ENCODE results near the gene UBE2E3.
"Not testable (repeated sequence)": the region's sequence is repeated elsewhere in the genome, so short reads cannot be mapped to it uniquely, and the experiment has no call there.

UBE2E3 gene

DNA sequence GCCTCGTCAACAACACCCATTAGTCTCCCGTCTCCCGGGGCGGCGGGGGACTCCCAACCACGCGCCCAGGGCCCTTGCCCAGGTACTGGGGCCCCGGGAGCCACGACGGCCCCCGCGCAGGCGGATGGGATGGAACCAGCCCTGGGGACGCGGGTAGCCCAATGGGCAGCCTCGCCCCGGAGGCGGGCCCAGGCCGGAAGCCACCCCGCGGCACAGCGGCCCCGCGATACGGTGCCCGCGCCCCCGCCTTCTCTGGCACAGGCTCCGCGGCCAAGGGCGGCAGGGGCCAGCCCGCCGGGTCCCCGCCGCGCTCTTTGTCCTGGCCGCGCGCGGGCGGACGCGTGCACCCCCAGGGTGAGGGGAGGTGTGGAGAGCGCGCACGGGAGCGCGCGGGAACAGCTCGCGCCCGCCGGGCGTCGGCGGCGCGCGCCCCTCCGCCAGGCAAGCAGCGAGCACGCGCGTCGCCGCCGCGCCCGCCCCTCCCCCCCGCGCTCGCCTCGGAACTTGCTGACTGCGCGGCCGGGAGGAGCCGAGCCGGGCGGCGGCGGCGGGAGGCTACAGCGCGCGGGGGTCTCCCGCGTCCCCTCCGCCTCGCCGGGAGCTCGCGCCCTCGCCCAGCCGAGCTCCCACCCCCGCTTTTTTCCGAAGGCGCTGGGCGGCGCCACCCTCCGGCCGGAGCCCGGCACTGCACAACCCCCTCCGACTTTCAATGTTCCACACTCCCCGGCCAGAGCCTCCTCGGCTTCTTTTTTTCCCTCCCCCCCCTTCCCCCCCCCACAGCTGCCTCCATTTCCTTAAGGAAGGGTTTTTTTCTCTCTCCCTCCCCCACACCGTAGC lies at the start of gene UBE2E3:
Gene UBE2E3, plus strand, starts transcription at position 500 of the 837 bp plus-strand sequence. CDS start 1,438 bp downstream, outside the sequence.
- in situ Hi-C loops (cut with HindIII; ENCODE audit: low sequenced_read_pairs), result no loop called here
- TF ChIP-seq, protein P1, sequence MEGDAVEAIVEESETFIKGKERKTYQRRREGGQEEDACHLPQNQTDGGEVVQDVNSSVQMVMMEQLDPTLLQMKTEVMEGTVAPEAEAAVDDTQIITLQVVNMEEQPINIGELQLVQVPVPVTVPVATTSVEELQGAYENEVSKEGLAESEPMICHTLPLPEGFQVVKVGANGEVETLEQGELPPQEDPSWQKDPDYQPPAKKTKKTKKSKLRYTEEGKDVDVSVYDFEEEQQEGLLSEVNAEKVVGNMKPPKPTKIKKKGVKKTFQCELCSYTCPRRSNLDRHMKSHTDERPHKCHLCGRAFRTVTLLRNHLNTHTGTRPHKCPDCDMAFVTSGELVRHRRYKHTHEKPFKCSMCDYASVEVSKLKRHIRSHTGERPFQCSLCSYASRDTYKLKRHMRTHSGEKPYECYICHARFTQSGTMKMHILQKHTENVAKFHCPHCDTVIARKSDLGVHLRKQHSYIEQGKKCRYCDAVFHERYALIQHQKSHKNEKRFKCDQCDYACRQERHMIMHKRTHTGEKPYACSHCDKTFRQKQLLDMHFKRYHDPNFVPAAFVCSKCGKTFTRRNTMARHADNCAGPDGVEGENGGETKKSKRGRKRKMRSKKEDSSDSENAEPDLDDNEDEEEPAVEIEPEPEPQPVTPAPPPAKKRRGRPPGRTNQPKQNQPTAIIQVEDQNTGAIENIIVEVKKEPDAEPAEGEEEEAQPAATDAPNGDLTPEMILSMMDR (IDR thresholded peaks at IDR 0.05; ENCODE audit: low read depth, low read length), result peak; percentile 78
- peak; percentile 89 for DNase-seq (ENCODE audit: low read depth, low spot score)
- H3K4me3 ChIP-seq (ENCODE audit: low read depth, low read length), result peak within 1 kb of the TSS; percentile 94

DNA sequence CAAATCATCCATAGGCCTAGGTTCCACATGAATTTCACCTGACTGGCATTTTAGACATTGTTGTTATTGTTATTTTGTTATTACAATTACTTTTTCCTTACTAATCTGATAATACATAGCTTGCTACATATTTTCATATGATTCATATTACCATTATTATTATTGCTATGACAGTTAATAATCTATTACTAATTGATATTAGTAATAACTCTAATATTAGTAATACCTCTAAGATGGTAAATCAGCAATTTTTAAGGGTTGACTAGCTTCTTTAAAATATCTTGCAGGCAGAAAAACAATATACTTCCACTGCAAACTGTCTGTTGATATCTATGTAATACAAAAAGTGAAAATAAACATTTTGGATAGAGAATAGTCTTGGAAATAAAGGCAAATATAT lies 48.6 kb upstream of the UBE2E3 start:
- DNase-seq (ENCODE audit: low read depth, low spot score), result no peak
- TF ChIP-seq, protein P1 (IDR thresholded peaks at IDR 0.05; ENCODE audit: low read depth, low read length), result no peak
- in situ Hi-C loops (cut with HindIII; ENCODE audit: low sequenced_read_pairs), result no loop called here
- H3K4me3 ChIP-seq (ENCODE audit: low read depth, low read length), result no peak overlapping the region

DNA sequence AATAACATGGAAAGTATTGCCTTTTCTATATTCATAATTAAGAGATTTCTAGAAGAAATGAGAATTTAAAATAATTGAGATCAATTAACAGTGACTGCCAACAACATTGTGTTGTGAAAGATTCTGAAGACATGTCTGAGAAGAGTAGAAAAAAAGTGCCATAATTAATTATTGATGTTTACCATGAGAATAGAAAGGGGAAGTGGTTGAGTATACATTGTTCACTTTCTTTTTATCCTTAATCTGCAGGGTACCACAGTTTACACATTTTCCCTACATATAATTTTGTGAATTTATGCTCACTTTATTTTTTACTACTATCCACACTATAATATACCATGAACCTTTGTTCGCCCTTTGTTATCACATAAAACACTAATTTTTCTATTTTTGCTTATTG lies 47.1 kb upstream of the UBE2E3 start:
- no peak overlapping the region for H3K4me3 ChIP-seq (ENCODE audit: low read depth, low read length)
- in situ Hi-C loops (cut with HindIII; ENCODE audit: low sequenced_read_pairs), result no loop called here
- no peak for DNase-seq (ENCODE audit: low read depth, low spot score)
- TF ChIP-seq, protein P1 (IDR thresholded peaks at IDR 0.05; ENCODE audit: low read depth, low read length), result no peak

DNA sequence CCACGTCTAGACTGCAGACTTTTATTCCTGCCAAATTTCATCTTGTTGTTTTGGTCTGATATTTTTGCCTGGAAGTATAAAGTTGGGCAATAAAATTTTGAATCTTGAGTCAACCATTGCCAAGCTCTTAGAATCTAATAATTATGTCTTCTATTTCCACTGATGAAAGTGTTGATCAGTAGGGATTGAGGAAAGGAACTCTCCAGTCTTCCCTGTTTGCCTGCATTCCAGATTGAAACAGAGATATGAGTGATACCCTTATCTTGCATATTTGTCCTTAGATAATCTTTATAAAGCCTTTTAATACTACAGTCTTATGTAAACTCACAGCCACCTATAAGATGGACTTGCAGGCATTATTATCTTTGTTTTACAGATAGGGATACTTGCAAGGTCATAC lies 45.5 kb upstream of the UBE2E3 start:
- no peak for DNase-seq (ENCODE audit: low read depth, low spot score)
- TF ChIP-seq, protein P1 (IDR thresholded peaks at IDR 0.05; ENCODE audit: low read depth, low read length), result no peak
- in situ Hi-C loops (cut with HindIII; ENCODE audit: low sequenced_read_pairs), result no loop called here
- no peak overlapping the region for H3K4me3 ChIP-seq (ENCODE audit: low read depth, low read length)

DNA sequence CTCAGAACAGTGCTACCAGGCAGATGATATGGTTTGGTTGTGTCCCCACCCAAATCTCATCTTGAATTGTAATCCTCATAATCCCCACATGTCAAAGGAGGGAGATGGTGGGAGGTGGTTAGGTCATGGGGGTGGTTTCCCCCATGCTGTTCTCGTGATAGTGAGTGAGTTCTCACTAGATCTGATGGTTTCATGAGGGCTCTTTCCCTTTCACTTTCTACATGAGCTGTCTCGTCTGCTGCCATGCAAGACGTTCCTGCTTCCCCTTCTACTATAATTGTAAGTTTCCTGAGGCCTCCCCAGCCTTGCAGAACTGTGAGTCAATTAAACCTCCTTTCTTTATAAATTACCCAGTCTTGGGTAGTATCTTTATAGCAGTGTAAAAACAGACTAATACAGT lies 42.9 kb upstream of the UBE2E3 start:
- DNase-seq (ENCODE audit: low read depth, low spot score); H3K4me3 ChIP-seq (ENCODE audit: low read depth, low read length); in situ Hi-C loops (cut with HindIII; ENCODE audit: low sequenced_read_pairs): not testable (repeated sequence)

DNA sequence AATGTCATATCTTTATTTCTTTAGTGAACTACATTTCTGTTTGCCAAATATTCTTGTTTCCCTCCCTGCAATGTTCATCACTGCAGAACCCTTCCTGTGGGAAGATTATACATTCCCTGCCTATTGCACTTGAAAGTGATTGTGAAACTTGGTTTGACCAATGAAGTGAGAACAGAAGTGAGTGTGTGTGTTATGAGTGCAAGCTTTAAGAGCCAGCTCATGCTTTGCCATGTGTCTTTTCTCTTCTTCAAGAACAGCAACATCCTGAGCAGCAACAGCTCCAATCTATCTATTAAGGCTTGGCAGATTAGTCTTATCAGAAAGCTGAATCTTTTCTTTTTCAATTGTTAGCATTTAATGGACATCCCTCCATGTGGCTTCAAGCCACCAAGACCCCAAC lies 42.0 kb upstream of the UBE2E3 start:
- TF ChIP-seq, protein P1 (IDR thresholded peaks at IDR 0.05; ENCODE audit: low read depth, low read length), result no peak
- peak; percentile 5 for DNase-seq (ENCODE audit: low read depth, low spot score)
- H3K4me3 ChIP-seq (ENCODE audit: low read depth, low read length), result no peak overlapping the region
- in situ Hi-C loops (cut with HindIII; ENCODE audit: low sequenced_read_pairs), result no loop called here

DNA sequence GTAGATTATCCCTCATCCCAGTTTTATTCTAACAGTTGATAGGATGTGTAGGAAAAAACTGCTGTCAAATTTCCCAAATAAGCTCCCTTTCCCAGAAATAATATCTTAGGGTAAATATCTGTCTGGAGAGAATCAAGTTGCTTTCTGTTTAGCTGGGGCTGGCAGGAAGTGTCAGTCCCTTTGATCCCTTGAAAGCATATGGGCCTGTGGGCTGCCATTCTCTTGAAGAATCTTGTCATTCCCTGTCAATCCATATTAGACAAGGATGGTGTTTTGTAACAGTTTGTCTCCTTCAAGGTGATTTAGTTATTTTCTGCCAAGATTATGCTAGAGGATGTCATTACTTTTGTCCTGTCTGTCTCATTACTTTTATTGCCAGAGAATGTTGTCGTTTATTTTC lies 37.1 kb upstream of the UBE2E3 start:
- TF ChIP-seq, protein P1 (IDR thresholded peaks at IDR 0.05; ENCODE audit: low read depth, low read length), result no peak
- no peak for DNase-seq (ENCODE audit: low read depth, low spot score)
- in situ Hi-C loops (cut with HindIII; ENCODE audit: low sequenced_read_pairs), result no loop called here
- no peak overlapping the region for H3K4me3 ChIP-seq (ENCODE audit: low read depth, low read length)

All from astrocyte of the spinal cord (primary cell).